ENCODE results near the gene COG5. TPM values are rescaled to one million over a fixed set of nuclear protein-coding genes. Genes with fewer than 3 reads are reported as not detected.

COG5 gene
- total RNA-seq, result 55.8 TPM
- long read RNA-seq, full-length matches to known transcripts, result 8 of 29 reads
- long read RNA-seq, partial matches to known transcripts, result 4 of 29 reads
- long read RNA-seq, other reads (novel, unspliced or antisense), result 17 of 29 reads

- intact Hi-C loops (cut with DNase I), result loop anchor here (5.0 kb wide), 1 partner anchor 82 kb away; no protein-coding TSS in a partner anchor
- DNase-seq (ENCODE audit: missing footprints) (peak; percentile 92), ATAC-seq (peak; percentile 94)
Measured at GRCh38 chr7:107563775-107564552, at the start of gene COG5, which contains the start of gene DUS4L. COG5 (minus strand) TSS chr7:107563920; CDS start chr7:107563896, 24 bp downstream. DUS4L (plus strand) TSS chr7:107563971; CDS start chr7:107567071, 3,100 bp downstream.

DNA sequence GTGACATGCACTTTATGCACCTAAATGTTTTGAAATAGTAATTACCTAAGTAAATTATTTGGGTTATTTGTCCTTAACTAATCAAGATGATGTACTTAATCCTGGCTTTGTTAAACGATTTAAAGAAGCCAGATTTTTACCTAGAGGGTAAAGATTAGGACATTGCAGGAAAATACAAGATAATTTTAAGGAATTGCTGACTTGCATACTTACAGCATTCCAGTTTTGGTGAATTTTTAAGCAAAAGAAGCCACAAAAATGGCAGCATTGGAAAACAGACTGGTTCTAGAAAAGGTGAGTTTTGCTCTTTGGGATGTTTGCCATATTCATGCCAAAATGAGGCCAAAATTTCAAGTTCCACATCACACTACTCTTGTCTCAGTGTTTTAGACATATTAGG is 49.7 kb upstream of the COG5 start:
- DNase-seq (ENCODE audit: missing footprints) (no peak), ATAC-seq (no peak)
- intact Hi-C loops (cut with DNase I), result no loop called here

DNA sequence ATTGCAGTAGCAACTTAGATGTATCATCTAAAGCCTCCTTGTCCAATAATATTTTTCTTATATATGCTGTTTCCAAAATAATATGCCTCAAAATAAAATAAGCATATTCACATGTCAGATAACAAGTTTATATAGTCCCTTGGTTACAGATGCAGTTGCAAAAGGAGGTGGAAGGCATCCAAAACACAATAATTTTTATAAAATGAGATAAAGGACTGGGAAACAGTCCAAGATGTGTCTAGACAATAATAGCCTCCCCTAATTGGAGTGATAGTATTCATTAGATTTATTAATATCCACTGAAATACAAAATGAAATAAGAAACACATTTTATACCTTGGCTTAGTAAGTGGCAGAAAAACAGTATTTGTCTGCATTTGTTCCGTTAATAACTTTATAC is 46.6 kb upstream of the COG5 start:
- ATAC-seq (peak; percentile 64), DNase-seq (ENCODE audit: missing footprints) (no peak)
- intact Hi-C loops (cut with DNase I), result no loop called here

- DNase-seq (ENCODE audit: missing footprints), result no peak
- intact Hi-C loops (cut with DNase I), result no loop called here
- peak; percentile 53 for ATAC-seq
Measured at GRCh38 chr7:107609811-107610261, 46.1 kb upstream of the COG5 start.

GRCh38 chr7:107606303-107606702 is 42.6 kb upstream of the COG5 start:
- ATAC-seq (no peak), DNase-seq (ENCODE audit: missing footprints) (no peak)
- intact Hi-C loops (cut with DNase I), result no loop called here

DNA sequence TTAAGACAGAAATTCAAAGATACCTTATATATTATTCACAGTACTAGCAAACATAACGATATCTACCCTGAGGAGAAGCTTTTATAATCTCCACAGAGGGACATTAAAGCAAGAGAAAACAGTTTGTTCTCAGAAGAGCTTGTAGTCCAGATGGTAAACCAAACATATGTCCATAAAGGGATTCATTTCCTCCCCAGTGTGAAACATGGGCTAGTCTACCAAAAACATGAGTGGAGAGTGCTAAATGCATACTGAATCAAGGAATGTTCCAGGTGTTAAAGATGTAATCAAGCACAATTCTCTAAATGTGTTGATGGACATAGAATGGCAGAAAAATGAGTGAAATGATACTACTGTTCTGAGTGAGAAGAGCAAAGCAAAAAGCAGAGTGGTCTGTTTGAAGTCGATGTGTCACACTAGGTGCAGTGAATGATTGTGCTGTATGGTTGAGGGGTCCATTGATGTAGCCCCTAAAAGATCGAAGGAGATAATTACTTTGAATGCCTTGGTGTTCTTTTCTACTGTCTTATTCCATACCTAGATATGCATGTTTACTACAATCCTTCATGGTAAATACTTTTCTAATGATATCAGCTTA is 41.6 kb upstream of the COG5 start:
- intact Hi-C loops (cut with DNase I), result no loop called here
- DNase-seq (ENCODE audit: missing footprints), result no peak

GRCh38 chr7:107600816-107601215 is 37.1 kb upstream of the COG5 start:
- DNase-seq (ENCODE audit: missing footprints), result no peak
- intact Hi-C loops (cut with DNase I), result no loop called here
- no peak for ATAC-seq

More for the DNA sequence above, 41.6 kb upstream of the COG5 start:
- ATAC-seq, result no peak

GRCh38 chr7:107599262-107599661 is 35.5 kb upstream of the COG5 start:
- no peak for ATAC-seq
- DNase-seq (ENCODE audit: missing footprints), result no peak
- intact Hi-C loops (cut with DNase I), result no loop called here

- ATAC-seq (no peak), DNase-seq (ENCODE audit: missing footprints) (no peak)
- intact Hi-C loops (cut with DNase I), result no loop called here
Measured at GRCh38 chr7:107597953-107598352, 34.2 kb upstream of the COG5 start.

DNA sequence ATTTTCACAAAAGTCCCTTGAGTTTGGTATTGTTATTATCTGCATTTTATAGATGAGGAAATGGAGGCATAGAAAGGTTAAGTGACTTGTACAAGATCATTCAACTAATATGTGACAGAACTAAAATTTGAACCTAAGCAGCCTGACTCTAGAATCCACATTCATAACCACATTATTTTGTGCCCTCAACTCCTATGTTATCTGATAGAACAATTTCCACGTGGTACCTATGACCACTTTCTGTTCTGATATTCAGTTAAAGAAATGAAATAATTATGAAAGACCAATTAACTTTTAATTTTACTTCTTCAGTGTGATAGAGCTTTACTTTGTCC is 33.8 kb upstream of the COG5 start:
- DNase-seq (ENCODE audit: missing footprints) (no peak), ATAC-seq (no peak)
- intact Hi-C loops (cut with DNase I), result no loop called here

- no peak for DNase-seq (ENCODE audit: missing footprints)
- no peak for ATAC-seq
- intact Hi-C loops (cut with DNase I), result no loop called here
Measured at GRCh38 chr7:107596881-107597581, 33.3 kb upstream of the COG5 start.

DNA sequence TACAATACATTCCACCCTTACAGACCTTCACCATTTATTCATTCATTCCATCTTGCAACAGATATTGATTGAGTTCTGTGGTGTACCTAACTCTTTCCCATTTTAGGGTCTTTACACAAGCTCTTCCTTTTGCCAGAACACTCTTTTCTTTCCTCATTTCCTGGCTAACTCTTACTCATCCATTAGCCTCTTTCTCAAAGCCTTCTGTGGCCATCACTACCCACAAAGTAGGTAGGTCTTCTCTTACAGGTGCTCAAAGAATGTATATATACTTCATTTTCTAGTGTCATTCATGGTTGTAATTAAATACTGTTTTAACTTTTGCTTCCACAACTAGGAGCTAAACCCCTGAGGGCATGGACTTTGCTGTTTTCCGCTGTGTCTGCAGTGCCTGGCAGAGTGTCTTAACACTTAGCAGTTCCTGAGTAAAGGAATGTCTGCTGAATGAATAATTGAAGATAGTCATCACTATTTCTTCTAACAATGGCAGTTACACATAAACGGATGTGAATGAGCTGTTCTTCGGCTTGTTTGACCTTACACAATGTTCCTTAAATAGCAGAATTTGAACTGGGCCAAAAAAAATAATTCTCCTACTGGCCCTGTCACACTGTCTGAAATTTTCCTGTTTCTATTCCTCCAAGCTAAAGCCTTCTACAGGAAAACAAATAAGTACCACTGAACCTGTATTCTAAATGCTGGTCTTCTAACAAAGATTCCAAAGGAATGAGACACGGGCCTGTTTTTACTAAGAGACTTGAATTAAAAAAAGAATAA is 31.4 kb upstream of the COG5 start:
- ATAC-seq, result peak; percentile 76
- no peak for DNase-seq (ENCODE audit: missing footprints)
- intact Hi-C loops (cut with DNase I), result no loop called here

DNA sequence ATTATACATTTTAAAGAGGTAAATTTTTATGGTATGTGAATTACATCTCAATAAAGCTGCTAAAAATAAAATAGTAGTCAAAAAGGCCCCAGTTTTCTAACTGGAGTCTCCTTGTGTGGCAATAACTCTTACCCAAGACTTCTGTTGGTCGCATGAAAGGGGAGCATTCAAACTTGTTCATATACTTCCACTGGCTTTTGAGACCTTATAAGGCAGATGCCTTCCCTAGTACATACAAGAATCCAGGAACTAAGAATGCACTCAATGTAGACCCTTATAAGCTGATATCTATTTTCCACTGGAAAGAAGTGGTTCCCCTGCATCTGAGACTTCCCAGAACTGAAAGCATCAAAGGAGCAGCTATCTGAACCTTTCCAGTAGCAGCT is 29.3 kb upstream of the COG5 start:
- ATAC-seq (no peak), DNase-seq (ENCODE audit: missing footprints) (no peak)
- intact Hi-C loops (cut with DNase I), result no loop called here

GRCh38 chr7:107592361-107593024 is 28.8 kb upstream of the COG5 start:
- no peak for DNase-seq (ENCODE audit: missing footprints)
- intact Hi-C loops (cut with DNase I), result no loop called here
- ATAC-seq, result no peak

GRCh38 chr7:107591421-107591820 is 27.7 kb upstream of the COG5 start:
- intact Hi-C loops (cut with DNase I), result no loop called here
- ATAC-seq, result no peak
- DNase-seq (ENCODE audit: missing footprints), result no peak

DNA sequence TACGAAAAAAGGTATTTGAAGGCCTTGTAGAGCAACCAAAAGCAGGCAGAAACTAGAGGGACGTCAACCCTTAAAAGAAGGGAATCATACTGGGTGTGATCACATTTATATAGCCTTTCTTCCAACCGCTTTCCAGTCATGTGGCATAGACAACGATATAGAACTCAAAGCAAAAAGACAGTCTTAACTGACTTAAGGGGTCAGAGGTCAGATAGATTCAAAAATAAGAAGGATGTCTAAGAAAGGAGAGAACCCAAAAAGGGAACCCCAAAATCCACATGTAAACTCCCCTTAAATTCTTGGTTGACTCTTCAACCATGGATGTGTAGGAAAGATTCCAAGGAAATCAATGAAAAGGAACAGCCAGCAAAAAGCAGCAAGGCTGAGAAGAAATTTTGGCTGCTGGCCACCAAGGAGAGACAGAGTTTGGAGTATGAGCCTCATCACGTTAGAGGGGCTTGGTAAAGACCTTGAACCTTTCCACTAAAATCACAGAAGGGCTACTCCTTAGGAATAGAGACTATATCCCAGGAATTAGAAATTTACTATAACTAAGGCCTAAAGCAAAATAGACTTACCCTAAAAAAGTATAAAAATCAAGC is 24.9 kb upstream of the COG5 start:
- intact Hi-C loops (cut with DNase I), result loop anchor here (10.0 kb wide), 3 partner anchors 136 to 384 kb away; partner anchors contain the start of gene DLD
- ATAC-seq (no peak), DNase-seq (ENCODE audit: missing footprints) (no peak)

DNA sequence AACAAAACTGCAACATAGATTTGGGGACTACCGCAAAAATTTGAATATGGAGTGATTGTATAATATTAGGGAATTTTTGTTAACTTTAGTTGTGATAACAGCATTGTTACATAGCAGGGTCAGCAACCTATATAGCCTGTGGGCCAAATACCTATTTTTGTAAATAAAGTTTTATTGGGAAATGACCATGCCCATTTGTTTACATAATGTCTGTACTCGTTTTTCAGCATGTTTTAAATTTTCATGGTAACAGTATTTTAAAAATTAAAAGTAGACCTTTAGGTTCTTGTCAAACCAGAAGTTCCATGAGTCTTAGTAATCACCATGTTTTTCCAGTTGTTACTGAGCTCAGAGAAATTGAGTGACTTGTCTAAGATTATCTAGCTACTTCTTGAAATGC is 21.0 kb upstream of the COG5 start:
- intact Hi-C loops (cut with DNase I), result loop anchor here (10.0 kb wide), 3 partner anchors 140 to 380 kb away; partner anchors contain the start of gene DLD
- ATAC-seq (no peak), DNase-seq (ENCODE audit: missing footprints) (no peak)

DNA sequence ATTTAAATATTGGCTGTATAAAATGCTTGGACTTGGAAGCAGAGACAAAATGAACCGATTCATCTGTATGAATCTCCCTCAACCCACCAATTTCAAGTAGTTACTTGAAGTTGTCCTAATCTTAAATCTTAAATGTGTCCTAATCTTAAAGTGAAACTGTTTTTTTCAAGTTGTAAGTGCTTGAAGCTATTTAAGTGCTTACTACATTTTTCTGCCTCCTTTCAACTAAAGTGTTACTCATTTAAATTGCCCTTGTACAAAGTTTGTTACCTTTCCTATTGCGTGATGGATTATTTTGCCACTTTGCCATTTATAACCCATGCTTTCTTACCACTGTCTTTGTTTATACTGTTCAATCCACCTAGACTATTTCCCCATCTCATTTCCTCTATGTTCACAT is 19.2 kb upstream of the COG5 start:
- DNase-seq (ENCODE audit: missing footprints) (no peak), ATAC-seq (no peak)
- intact Hi-C loops (cut with DNase I), result loop anchor here (10.0 kb wide), 3 partner anchors 142 to 378 kb away; partner anchors contain the start of gene DLD
